Liver (tissue), 9 donors: ENCODE measurements around the gene COL6A2. TPM values are rescaled to one million over a fixed set of nuclear protein-coding genes. Genes with fewer than 3 reads are reported as not detected.

Experiments
- DNase-seq: peaks from one replicate; pipeline ENCODE4 v3.0.0-alpha.2; 2017; ENCODE audit warnings: low spot score
- H3K27ac ChIP-seq, 2 donors: one replicate each; pipeline ENCODE4 v1.7.0; 2013; ENCODE audit warnings: inconsistent platforms in 2 of 2, low read length in 2 of 2, control low read depth in 1 of 2, low read depth in 1 of 2, mild to moderate bottlenecking in 1 of 2
- H3K27me3 ChIP-seq, 4 donors: one replicate each; pipeline versions ENCODE4 v1.6.1 to v1.7.0; 2013; ENCODE audit warnings: low read length in 3 of 4, inconsistent platforms in 1 of 4, mild to moderate bottlenecking in 1 of 4, moderate library complexity in 1 of 4; ENCODE audit not compliant: control insufficient read depth in 4 of 4, insufficient read depth in 4 of 4
- H3K36me3 ChIP-seq, 4 donors: one replicate each; pipeline versions ENCODE4 v1.6.1 to v1.7.0; 2013; ENCODE audit warnings: low read length in 3 of 4, mild to moderate bottlenecking in 3 of 4, low read depth in 1 of 4, moderate library complexity in 1 of 4; ENCODE audit not compliant: control insufficient read depth in 4 of 4, insufficient read depth in 3 of 4
- H3K4me1 ChIP-seq, 4 donors: one replicate each; pipeline versions ENCODE4 v1.6.1 to v1.7.0; 2013; ENCODE audit warnings: low read length in 3 of 4, mild to moderate bottlenecking in 3 of 4, moderate library complexity in 1 of 4; ENCODE audit not compliant: control insufficient read depth in 4 of 4, insufficient read depth in 4 of 4
- H3K4me3 ChIP-seq, 3 donors: one replicate each; pipeline versions ENCODE4 v1.6.1 to v1.7.0; 2013; ENCODE audit warnings: low read length in 3 of 3, control low read depth in 1 of 3, low read depth in 1 of 3, mild to moderate bottlenecking in 1 of 3
- H3K9ac ChIP-seq, 2 donors: one replicate each; pipeline ENCODE4 v1.7.0; 2013; ENCODE audit warnings: low read length in 2 of 2, mild to moderate bottlenecking in 2 of 2, moderate library complexity in 2 of 2, control low read depth in 1 of 2, low read depth in 1 of 2
- H3K9me3 ChIP-seq, 4 donors: one replicate each; pipeline versions ENCODE4 v1.6.1 to v1.7.0; 2013; ENCODE audit warnings: low read length in 3 of 4; ENCODE audit not compliant: control insufficient read depth in 4 of 4
- ATF3 ChIP-seq: IDR thresholded peaks from 2 replicates; pipeline ENCODE4 v1.6.1; 2016; ENCODE audit warnings: antibody characterized with exemption
- CTCF ChIP-seq: fragments of 150-350 bp; IDR thresholded peaks from 2 replicates; pipeline ENCODE4 v1.5.1; 2017; ENCODE audit warnings: improper control_type of control experiment, low read depth, low read length; ENCODE audit not compliant: missing input control
- EGR1 ChIP-seq, 2 donors: IDR thresholded peaks; 2 replicates each; pipeline ENCODE4 v1.6.1; 2016 to 2018; ENCODE audit warnings: antibody characterized with exemption in 2 of 2, low read depth in 2 of 2
- FOXA1 ChIP-seq: IDR thresholded peaks from 2 replicates; pipeline ENCODE4 v1.6.1; 2016; ENCODE audit warnings: antibody characterized with exemption
- FOXA2 ChIP-seq: IDR thresholded peaks from 2 replicates; pipeline ENCODE4 v1.6.1; 2016; ENCODE audit warnings: antibody characterized with exemption
- GABPA ChIP-seq, 2 donors: IDR thresholded peaks in 1 of 2; conservative IDR thresholded peaks in 1 of 2; 2 replicates each; pipeline ENCODE4 v1.6.1; 2016; ENCODE audit warnings: antibody characterized with exemption in 2 of 2, mild to moderate bottlenecking in 1 of 2, moderate library complexity in 1 of 2
- HNF4A ChIP-seq, 2 donors: conservative IDR thresholded peaks; 2 replicates each; pipeline ENCODE4 v1.6.1; 2016; ENCODE audit warnings: antibody characterized with exemption in 2 of 2, mild to moderate bottlenecking in 2 of 2
- HNF4G ChIP-seq: IDR thresholded peaks from 2 replicates; pipeline ENCODE4 v1.6.1; 2016; ENCODE audit warnings: antibody characterized with exemption
- JUND ChIP-seq, 2 donors: IDR thresholded peaks; 2 replicates each; pipeline ENCODE4 v1.6.1; 2016; ENCODE audit warnings: antibody characterized with exemption in 2 of 2
- MAX ChIP-seq: IDR thresholded peaks from 2 replicates; pipeline ENCODE4 v1.6.1; 2016; ENCODE audit warnings: antibody characterized with exemption
- NR2F2 ChIP-seq: IDR thresholded peaks from 2 replicates; pipeline ENCODE4 v1.6.1; 2016; ENCODE audit warnings: antibody characterized with exemption
- RAD21 ChIP-seq, 2 donors: IDR thresholded peaks; 2 replicates each; pipeline ENCODE4 v1.6.1; 2016; ENCODE audit warnings: antibody characterized with exemption in 2 of 2, mild to moderate bottlenecking in 2 of 2
- REST ChIP-seq: IDR thresholded peaks from 2 replicates; pipeline ENCODE4 v1.6.1; 2016; ENCODE audit warnings: antibody characterized with exemption, mild to moderate bottlenecking
- RXRA ChIP-seq, 2 donors: IDR thresholded peaks; 2 replicates each; pipeline ENCODE4 v1.6.1; 2017 to 2018; ENCODE audit warnings: antibody characterized with exemption in 2 of 2, mild to moderate bottlenecking in 1 of 2
- SP1 ChIP-seq: IDR thresholded peaks from 2 replicates; pipeline ENCODE4 v1.6.1; 2018; ENCODE audit warnings: antibody characterized with exemption, mild to moderate bottlenecking
- TAF1 ChIP-seq: conservative IDR thresholded peaks from 2 replicates; pipeline ENCODE4 v1.6.1; 2016; ENCODE audit warnings: antibody characterized with exemption, mild to moderate bottlenecking
- YY1 ChIP-seq: IDR thresholded peaks from 2 replicates; pipeline ENCODE4 v1.6.1; 2016; ENCODE audit warnings: antibody characterized with exemption, mild to moderate bottlenecking
- ZBTB33 ChIP-seq: IDR thresholded peaks from 2 replicates; pipeline ENCODE4 v1.6.1; 2016; ENCODE audit warnings: antibody characterized with exemption
- WGBS: extraction: QIAGEN DNeasy Blood & Tissue Kit; methylation state at CpG from one replicate; pipeline ENCODE4 v1.1.7; 2013; 5-methylcytosine and 5-hydroxymethylcytosine counted together
- polyA plus RNA-seq, 2 donors: library from polyadenylated mRNA; stranded (reverse) in 1 of 2; unstranded in 1 of 2; fragments of 200-250 nt in 1 of 2; fragments of >200 nt in 1 of 2; fragmentation: Nextera tagmentation in 1 of 2; extraction: Ambion mirVana in 1 of 2; gene quantifications; one replicate each; pipeline versions ENCODE4 v1.2.1 to v1.2.3, GENCODE V29; 2013 to 2015
- total RNA-seq, 2 donors: library from RNA; depleted of rRNA; stranded (reverse); fragments of >200 nt; gene quantifications; one replicate each; pipeline ENCODE4 v1.2.3, GENCODE V29; 2014
- donor health status: healthy.
- donor health status: healthy.
- donor health status: healthy.
- donor health status: healthy.
- donor health status: healthy.

Gene COL6A2
- total and polyA plus RNA-seq, 4 donors = 5.8 to 80.8 (median 41.7) TPM

- WGBS = 86% methylated on average over 13 of the region's 13 CpGs
- Histone ChIP-seq H3K27me3 (peaks cover 0 to 2% (median 0%) of the 10 kb centered on the region in 4 donors), H3K36me3 (no peaks in the 10 kb centered on the region), H3K4me3 (no peak overlapping the region), H3K9ac (no peak overlapping the region), H3K4me1 (peaks cover 0 to 7% (median 2%) of the 10 kb centered on the region in 4 donors), H3K9me3 (no peaks in the 10 kb centered on the region), H3K27ac (no peak overlapping the region)
- DNase-seq = no peak
- no peak for TF ChIP-seq ATF3
- TF ChIP-seq MAX = no peak
- no peak for TF ChIP-seq FOXA1
- no peak for TF ChIP-seq JUND (IDR thresholded peaks at IDR 0.05)
- TF ChIP-seq RAD21 (IDR thresholded peaks at IDR 0.05) = no peak
- no peak for TF ChIP-seq TAF1
- TF ChIP-seq YY1 = no peak
- no peak for TF ChIP-seq ZBTB33
- TF ChIP-seq SP1 = no peak
- TF ChIP-seq HNF4G = no peak
- no peak for TF ChIP-seq HNF4A (conservative IDR thresholded peaks at IDR 0.05)
- TF ChIP-seq FOXA2 = no peak
- TF ChIP-seq NR2F2 = no peak
- no peak for TF ChIP-seq REST
- TF ChIP-seq CTCF = no peak
- TF ChIP-seq RXRA (IDR thresholded peaks at IDR 0.05) = no peak
- no peak for TF ChIP-seq GABPA (IDR thresholded peaks at IDR 0.05 in 1 of 2, conservative IDR thresholded peaks at IDR 0.05 in 1 of 2)
- no peak for TF ChIP-seq EGR1 (IDR thresholded peaks at IDR 0.05; ENCODE audit: low read depth in 2 of 2)
These were observed 28.7 kb upstream of the COL6A2 start for GRCh38 chr21:46069166-46069565.
